H1 (cell line): ENCODE data around the gene AQP6. TPM values are rescaled to one million over a fixed set of nuclear protein-coding genes. Genes with fewer than 3 reads are reported as not detected.

Experiments
- BACH1 ChIP-seq: IDR thresholded peaks from 2 replicates; pipeline ENCODE4 v1.6.1; 2012; ENCODE audit warnings: low read length, improper control_type of control experiment
- CBX8 ChIP-seq: fragments of 300-800, 300-1000 bp; sonication (generic); IDR thresholded peaks from 2 replicates; pipeline ENCODE4 v1.7.1; 2016; ENCODE audit warnings: low read depth, low read length, borderline replicate concordance
- CTBP2 ChIP-seq: IDR thresholded peaks from 2 replicates; pipeline ENCODE4 v1.7.0; 2011; ENCODE audit warnings: borderline replicate concordance, mild to moderate bottlenecking, moderate library complexity, mixed read lengths, low read length; ENCODE audit not compliant: insufficient read depth, insufficient read length
- GABPA ChIP-seq: IDR thresholded peaks from 2 replicates; pipeline ENCODE4 v1.6.1; 2011; ENCODE audit warnings: mild to moderate bottlenecking, low read length, moderate library complexity, borderline replicate concordance; ENCODE audit not compliant: insufficient read depth
- MAFK ChIP-seq: IDR thresholded peaks from 2 replicates; pipeline ENCODE4 v1.6.1; 2012; ENCODE audit warnings: low read depth, mild to moderate bottlenecking, improper control_type of control experiment, low read length
- polyA plus RNA-seq, 7 experiments: library from polyadenylated mRNA; depleted of rRNA in 3 of 7; stranded (reverse) in 5 of 7; unstranded in 2 of 7; fragments of >200 nt in 5 of 7; fragments of 200-250 nt in 2 of 7; gene quantifications; 1 replicate in 5 of 7; 2 replicates in 1 of 7; 4 replicates in 1 of 7; pipeline versions ENCODE4 v1.2.1 to v1.2.3, GENCODE V29; 2011 to 2013; ENCODE audit warnings: missing spikeins in 2 of 7, mixed read lengths in 2 of 7
- total RNA-seq: library from RNA; stranded (reverse); fragmentation: NEBNext Ultra II Directional; extraction: Animal tissue kit (Norgen Biotek cat#: 25700); gene quantifications from 2 replicates; pipeline ENCODE4 v1.2.1, GENCODE V29; 2021
- TF ChIP-seq, protein P1 (sequence below): fragments of 300-600 bp; sonication (generic); IDR thresholded peaks from 2 replicates; pipeline ENCODE4 v1.7.1; 2012; ENCODE audit warnings: low read length, moderate library complexity, mild to moderate bottlenecking, inconsistent platforms; ENCODE audit not compliant: insufficient replicate concordance
- TF ChIP-seq, protein P2 (sequence below), 3 experiments: IDR thresholded peaks; 1 replicate in 2 of 3; 2 replicates in 1 of 3; pipeline versions ENCODE4 v1.5.1 to v1.6.1; 2011; ENCODE audit warnings: low read length in 3 of 3, mild to moderate bottlenecking in 3 of 3, inconsistent platforms in 2 of 3, low read depth in 1 of 3, moderate library complexity in 1 of 3; ENCODE audit not compliant: insufficient read depth in 1 of 3; ENCODE audit errors: control extremely low read depth in 1 of 3

Gene AQP6
- total and polyA plus RNA-seq, 2 of the 8 experiments (the other 6 are each of a cell fraction or from before 2014, with no cell fraction given), result 0.03 to 0.17 TPM

DNA sequence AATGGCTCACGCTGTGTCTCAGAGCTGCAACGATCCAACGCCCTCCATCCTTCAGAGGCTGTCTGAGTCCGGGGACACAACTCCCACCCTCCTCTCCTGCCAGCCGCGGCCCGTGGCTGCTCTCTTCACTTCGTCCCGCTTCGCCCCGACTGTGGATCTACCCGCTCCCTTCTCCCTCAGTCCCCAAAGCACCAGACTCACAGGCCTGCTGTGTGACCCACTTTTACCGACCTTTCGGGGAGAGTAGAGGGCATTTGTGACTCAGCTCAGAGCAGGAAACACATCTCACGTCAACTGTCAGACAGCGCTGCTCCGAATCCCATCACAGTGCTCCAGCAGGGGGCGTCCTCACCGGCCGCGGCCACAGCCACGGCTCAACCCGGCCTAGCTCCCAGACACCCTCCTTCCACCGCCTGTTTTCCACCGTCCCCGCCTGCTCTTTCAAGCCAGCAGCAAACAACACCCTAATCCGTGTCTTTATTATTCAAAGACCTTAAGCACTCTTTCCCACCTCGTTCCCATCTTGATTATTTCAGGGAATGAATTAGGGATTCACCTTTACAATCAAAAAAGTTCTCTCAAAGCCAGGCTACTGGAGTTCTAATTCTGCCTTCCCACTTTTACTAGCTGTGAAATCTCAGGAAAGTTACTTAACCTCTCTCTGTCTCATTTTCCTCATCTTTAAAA, 27.2 kb upstream of the AQP6 start (continued):
- TF ChIP-seq, protein P1, sequence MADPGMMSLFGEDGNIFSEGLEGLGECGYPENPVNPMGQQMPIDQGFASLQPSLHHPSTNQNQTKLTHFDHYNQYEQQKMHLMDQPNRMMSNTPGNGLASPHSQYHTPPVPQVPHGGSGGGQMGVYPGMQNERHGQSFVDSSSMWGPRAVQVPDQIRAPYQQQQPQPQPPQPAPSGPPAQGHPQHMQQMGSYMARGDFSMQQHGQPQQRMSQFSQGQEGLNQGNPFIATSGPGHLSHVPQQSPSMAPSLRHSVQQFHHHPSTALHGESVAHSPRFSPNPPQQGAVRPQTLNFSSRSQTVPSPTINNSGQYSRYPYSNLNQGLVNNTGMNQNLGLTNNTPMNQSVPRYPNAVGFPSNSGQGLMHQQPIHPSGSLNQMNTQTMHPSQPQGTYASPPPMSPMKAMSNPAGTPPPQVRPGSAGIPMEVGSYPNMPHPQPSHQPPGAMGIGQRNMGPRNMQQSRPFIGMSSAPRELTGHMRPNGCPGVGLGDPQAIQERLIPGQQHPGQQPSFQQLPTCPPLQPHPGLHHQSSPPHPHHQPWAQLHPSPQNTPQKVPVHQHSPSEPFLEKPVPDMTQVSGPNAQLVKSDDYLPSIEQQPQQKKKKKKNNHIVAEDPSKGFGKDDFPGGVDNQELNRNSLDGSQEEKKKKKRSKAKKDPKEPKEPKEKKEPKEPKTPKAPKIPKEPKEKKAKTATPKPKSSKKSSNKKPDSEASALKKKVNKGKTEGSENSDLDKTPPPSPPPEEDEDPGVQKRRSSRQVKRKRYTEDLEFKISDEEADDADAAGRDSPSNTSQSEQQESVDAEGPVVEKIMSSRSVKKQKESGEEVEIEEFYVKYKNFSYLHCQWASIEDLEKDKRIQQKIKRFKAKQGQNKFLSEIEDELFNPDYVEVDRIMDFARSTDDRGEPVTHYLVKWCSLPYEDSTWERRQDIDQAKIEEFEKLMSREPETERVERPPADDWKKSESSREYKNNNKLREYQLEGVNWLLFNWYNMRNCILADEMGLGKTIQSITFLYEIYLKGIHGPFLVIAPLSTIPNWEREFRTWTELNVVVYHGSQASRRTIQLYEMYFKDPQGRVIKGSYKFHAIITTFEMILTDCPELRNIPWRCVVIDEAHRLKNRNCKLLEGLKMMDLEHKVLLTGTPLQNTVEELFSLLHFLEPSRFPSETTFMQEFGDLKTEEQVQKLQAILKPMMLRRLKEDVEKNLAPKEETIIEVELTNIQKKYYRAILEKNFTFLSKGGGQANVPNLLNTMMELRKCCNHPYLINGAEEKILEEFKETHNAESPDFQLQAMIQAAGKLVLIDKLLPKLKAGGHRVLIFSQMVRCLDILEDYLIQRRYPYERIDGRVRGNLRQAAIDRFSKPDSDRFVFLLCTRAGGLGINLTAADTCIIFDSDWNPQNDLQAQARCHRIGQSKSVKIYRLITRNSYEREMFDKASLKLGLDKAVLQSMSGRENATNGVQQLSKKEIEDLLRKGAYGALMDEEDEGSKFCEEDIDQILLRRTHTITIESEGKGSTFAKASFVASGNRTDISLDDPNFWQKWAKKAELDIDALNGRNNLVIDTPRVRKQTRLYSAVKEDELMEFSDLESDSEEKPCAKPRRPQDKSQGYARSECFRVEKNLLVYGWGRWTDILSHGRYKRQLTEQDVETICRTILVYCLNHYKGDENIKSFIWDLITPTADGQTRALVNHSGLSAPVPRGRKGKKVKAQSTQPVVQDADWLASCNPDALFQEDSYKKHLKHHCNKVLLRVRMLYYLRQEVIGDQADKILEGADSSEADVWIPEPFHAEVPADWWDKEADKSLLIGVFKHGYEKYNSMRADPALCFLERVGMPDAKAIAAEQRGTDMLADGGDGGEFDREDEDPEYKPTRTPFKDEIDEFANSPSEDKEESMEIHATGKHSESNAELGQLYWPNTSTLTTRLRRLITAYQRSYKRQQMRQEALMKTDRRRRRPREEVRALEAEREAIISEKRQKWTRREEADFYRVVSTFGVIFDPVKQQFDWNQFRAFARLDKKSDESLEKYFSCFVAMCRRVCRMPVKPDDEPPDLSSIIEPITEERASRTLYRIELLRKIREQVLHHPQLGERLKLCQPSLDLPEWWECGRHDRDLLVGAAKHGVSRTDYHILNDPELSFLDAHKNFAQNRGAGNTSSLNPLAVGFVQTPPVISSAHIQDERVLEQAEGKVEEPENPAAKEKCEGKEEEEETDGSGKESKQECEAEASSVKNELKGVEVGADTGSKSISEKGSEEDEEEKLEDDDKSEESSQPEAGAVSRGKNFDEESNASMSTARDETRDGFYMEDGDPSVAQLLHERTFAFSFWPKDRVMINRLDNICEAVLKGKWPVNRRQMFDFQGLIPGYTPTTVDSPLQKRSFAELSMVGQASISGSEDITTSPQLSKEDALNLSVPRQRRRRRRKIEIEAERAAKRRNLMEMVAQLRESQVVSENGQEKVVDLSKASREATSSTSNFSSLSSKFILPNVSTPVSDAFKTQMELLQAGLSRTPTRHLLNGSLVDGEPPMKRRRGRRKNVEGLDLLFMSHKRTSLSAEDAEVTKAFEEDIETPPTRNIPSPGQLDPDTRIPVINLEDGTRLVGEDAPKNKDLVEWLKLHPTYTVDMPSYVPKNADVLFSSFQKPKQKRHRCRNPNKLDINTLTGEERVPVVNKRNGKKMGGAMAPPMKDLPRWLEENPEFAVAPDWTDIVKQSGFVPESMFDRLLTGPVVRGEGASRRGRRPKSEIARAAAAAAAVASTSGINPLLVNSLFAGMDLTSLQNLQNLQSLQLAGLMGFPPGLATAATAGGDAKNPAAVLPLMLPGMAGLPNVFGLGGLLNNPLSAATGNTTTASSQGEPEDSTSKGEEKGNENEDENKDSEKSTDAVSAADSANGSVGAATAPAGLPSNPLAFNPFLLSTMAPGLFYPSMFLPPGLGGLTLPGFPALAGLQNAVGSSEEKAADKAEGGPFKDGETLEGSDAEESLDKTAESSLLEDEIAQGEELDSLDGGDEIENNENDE, result no peak
- TF ChIP-seq GABPA (peak; percentile 60; the same call in 1 of the 2 replicates), MAFK (no peak; the same call in 1 of the 2 replicates), CTBP2 (peak; percentile 44), BACH1 (0 out of 2 replicates have a peak, but pooled peaks have one; percentile 68), CBX8 (no peak)
- TF ChIP-seq, protein P2, sequence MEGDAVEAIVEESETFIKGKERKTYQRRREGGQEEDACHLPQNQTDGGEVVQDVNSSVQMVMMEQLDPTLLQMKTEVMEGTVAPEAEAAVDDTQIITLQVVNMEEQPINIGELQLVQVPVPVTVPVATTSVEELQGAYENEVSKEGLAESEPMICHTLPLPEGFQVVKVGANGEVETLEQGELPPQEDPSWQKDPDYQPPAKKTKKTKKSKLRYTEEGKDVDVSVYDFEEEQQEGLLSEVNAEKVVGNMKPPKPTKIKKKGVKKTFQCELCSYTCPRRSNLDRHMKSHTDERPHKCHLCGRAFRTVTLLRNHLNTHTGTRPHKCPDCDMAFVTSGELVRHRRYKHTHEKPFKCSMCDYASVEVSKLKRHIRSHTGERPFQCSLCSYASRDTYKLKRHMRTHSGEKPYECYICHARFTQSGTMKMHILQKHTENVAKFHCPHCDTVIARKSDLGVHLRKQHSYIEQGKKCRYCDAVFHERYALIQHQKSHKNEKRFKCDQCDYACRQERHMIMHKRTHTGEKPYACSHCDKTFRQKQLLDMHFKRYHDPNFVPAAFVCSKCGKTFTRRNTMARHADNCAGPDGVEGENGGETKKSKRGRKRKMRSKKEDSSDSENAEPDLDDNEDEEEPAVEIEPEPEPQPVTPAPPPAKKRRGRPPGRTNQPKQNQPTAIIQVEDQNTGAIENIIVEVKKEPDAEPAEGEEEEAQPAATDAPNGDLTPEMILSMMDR (IDR thresholded peaks at IDR 0.05; ENCODE audit: control extremely low read depth in 1 of 3, insufficient read depth in 1 of 3, low read depth in 1 of 3, low read length in 3 of 3), result peak; percentile 87 to 95 (median 89)
